DMS 273 treated with DMSO at 0.1 percent for 48 hours (cell line): ENCODE results near the gene MRPL14.

ENCODE experiments used
- DNase-seq: peaks from one replicate; lab custom pipeline; 2025; lab: John Stamatoyannopoulos, UW

The MRPL14 gene

GRCh38 chr6:44078827-44079671, 48.2 kb downstream of the MRPL14 start:
- DNase-seq: no peak

- no peak for DNase-seq
Measured at GRCh38 chr6:44078219-44078826, 48.9 kb downstream of the MRPL14 start.

GRCh38 chr6:44077214-44077946, 49.9 kb downstream of the MRPL14 start:
- DNase-seq: no peak

GRCh38 chr6:44076356-44077213, 50.7 kb downstream of the MRPL14 start:
- no peak for DNase-seq

- no peak for DNase-seq
Measured at GRCh38 chr6:44075647-44076355, 51.5 kb downstream of the MRPL14 start.

- DNase-seq: no peak
Measured at GRCh38 chr6:44074813-44075646, 52.2 kb downstream of the MRPL14 start.

- no peak for DNase-seq
Measured at GRCh38 chr6:44074439-44074812, 52.8 kb downstream of the MRPL14 start.

- DNase-seq: no peak
Measured at GRCh38 chr6:44073612-44074438, 53.4 kb downstream of the MRPL14 start.

- DNase-seq: no peak
Measured at GRCh38 chr6:44072959-44073611, 54.2 kb downstream of the MRPL14 start.

GRCh38 chr6:44072452-44072958, 54.7 kb downstream of the MRPL14 start:
- no peak for DNase-seq

- no peak for DNase-seq
Measured at GRCh38 chr6:44071670-44072451, 55.4 kb downstream of the MRPL14 start.

- DNase-seq: no peak
Measured at GRCh38 chr6:44068607-44069296, 58.5 kb downstream of the MRPL14 start.

GRCh38 chr6:44067173-44068139, 59.8 kb downstream of the MRPL14 start:
- DNase-seq: no peak

GRCh38 chr6:44066394-44067172, 60.7 kb downstream of the MRPL14 start:
- DNase-seq: no peak

- no peak for DNase-seq
Measured at GRCh38 chr6:44065443-44066140, 61.7 kb downstream of the MRPL14 start.
